LNCAP (cell line): Measurements from ENCODE around the gene NRG2.

Source experiments
- CTCF ChIP-seq: fragments of 450-650 bp; IDR thresholded peaks from 2 replicates; pipeline ENCODE4 v1.5.1; 2017; ENCODE audit warnings: mild to moderate bottlenecking

Gene NRG2

GRCh38 chr5:139850423-139851016 is 192.6 kb downstream of the NRG2 start:
- TF ChIP-seq CTCF: no peak

GRCh38 chr5:139849942-139850341 is 193.2 kb downstream of the NRG2 start:
- TF ChIP-seq CTCF: no peak

- no peak for TF ChIP-seq CTCF
These were observed 193.6 kb downstream of the NRG2 start for GRCh38 chr5:139849501-139849900.

- TF ChIP-seq CTCF: no peak
These were observed 194.5 kb downstream of the NRG2 start for GRCh38 chr5:139848508-139849100.

- no peak for TF ChIP-seq CTCF
These were observed 195.2 kb downstream of the NRG2 start for GRCh38 chr5:139847790-139848507.

GRCh38 chr5:139847091-139847490 is 196.0 kb downstream of the NRG2 start:
- no peak for TF ChIP-seq CTCF

GRCh38 chr5:139845846-139846681 is 197.0 kb downstream of the NRG2 start:
- TF ChIP-seq CTCF: no peak
